ENCODE measurements around the gene KAT2B. TPM values are rescaled to one million over a fixed set of nuclear protein-coding genes. Genes with fewer than 3 reads are reported as not detected.

The KAT2B gene
- total RNA-seq, 1 experiment from 2014 or later, result 3.7 TPM

- no peaks in the 10 kb centered on the region for H3K27me3 ChIP-seq (ENCODE audit: insufficient read depth, low read length)
- no peaks in the 10 kb centered on the region for H3K36me3 ChIP-seq (ENCODE audit: control insufficient read depth in 1 of 2, insufficient read depth in 2 of 2, low read length in 2 of 2)
- TF ChIP-seq SRF (IDR thresholded peaks at IDR 0.05; ENCODE audit: low read depth) (no peak), ZBTB33 (IDR thresholded peaks at IDR 0.05; ENCODE audit: extremely low read depth, insufficient replicate concordance, low read length) (no peak), MAX (IDR thresholded peaks at IDR 0.05) (no peak), RAD21 (IDR thresholded peaks at IDR 0.05; ENCODE audit: low read depth) (no peak), ZNF274 (IDR thresholded peaks at IDR 0.05; ENCODE audit: low read depth, low read length) (no peak), CEBPB (IDR thresholded peaks at IDR 0.05; ENCODE audit: low read depth) (no peak), EZH2 (IDR thresholded peaks at IDR 0.05) (no peak), TCF7L2 (IDR thresholded peaks at IDR 0.05; ENCODE audit: borderline replicate concordance, extremely low read depth, insufficient read depth, insufficient read length) (no peak)
- no peaks in the 10 kb centered on the region for H3K9me3 ChIP-seq (ENCODE audit: control insufficient read depth in 1 of 2, insufficient read depth in 1 of 2, low read depth in 1 of 2, low read length in 2 of 2)
- ChIA-PET CTCF (no interaction called here), RAD21 (ENCODE audit: low non-redundant PET in 1 of 2, low total read pairs in 2 of 2, uncharacterized antibody in 2 of 2, unreplicated experiment in 2 of 2) (no interaction called here), POLR2A (no interaction called here)
- peaks cover 8 to 20% of the 10 kb centered on the region in 2 experiments; a peak in 3 of 4 replicates for H3K4me1 ChIP-seq (ENCODE audit: control insufficient read depth in 1 of 2, insufficient read depth in 2 of 2, low read length in 2 of 2)
- BruUV-seq (replicated peaks), result no TSS peak
- H3K9me2 ChIP-seq (ENCODE audit: insufficient read depth), result no peaks in the 10 kb centered on the region
- H3K27ac ChIP-seq (ENCODE audit: low read depth, low read length), result no peak overlapping the region
- no peak for DNase-seq (ENCODE audit: low read depth, low spot score)
- peak overlapping the region; percentile 84 for H3K4me2 ChIP-seq (ENCODE audit: low read length)
- no peaks in the 10 kb centered on the region for H4K20me1 ChIP-seq (ENCODE audit: insufficient read depth)
- H3K79me2 ChIP-seq (ENCODE audit: insufficient read depth, low read length), result no peaks in the 10 kb centered on the region
- peak overlapping the region; percentile 96 for H2AFZ ChIP-seq (ENCODE audit: low read depth, low read length, poor library complexity, severe bottlenecking)
- ATAC-seq, result no peak
- intact Hi-C loops (cut with micrococcal nuclease), result no loop called here
- H3K9ac ChIP-seq (ENCODE audit: low read length), result no peak overlapping the region
- H3K4me3 ChIP-seq (replicated peaks in 1 of 2; ENCODE audit: low read depth in 1 of 2, low read length in 2 of 2), result peak overlapping the region; percentile 54 to 64
Observed at GRCh38 chr3:20038699-20039465, 1.4 kb upstream of the KAT2B start.
